ENCODE measurements around the gene CCDC187.
"Not testable (repeated sequence)": the region's sequence is repeated elsewhere in the genome, so short reads cannot be mapped to it uniquely, and the experiment has no call there.

CCDC187 gene

DNA sequence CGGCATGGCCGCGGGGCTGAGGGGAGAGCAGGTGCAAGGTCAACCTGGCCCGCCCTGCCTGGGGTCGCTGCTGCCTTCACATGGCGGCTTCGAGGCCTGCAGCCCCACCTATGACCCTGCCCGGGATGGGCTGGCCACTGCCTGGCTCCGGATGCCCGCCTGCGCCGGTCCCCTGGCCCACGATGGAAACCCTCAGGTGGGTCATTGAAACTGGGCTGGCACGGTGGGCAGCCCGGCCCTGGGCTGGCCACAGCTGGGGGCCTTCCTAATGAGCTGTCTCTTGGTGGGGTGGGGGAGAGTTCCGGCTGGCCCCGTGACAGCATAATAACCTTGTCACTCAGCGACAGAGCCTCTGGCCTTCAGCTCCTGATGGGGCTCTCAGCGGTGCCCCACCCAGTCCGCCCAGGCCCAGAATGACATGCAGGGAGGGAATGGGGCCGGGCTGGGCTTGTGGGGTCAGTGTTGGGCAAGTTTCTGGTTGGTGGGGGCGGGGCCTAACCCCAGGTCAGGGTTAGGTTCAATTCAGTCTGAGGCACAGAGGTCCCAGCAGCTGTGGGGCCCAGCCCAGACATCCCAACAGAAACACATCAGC lies at the start of gene CCDC187:
TSS of gene CCDC187 (minus strand) at position 270 of the 592 bp plus-strand sequence. CDS start at position 6, 264 bp downstream.
- DNase-seq: no peak

DNA sequence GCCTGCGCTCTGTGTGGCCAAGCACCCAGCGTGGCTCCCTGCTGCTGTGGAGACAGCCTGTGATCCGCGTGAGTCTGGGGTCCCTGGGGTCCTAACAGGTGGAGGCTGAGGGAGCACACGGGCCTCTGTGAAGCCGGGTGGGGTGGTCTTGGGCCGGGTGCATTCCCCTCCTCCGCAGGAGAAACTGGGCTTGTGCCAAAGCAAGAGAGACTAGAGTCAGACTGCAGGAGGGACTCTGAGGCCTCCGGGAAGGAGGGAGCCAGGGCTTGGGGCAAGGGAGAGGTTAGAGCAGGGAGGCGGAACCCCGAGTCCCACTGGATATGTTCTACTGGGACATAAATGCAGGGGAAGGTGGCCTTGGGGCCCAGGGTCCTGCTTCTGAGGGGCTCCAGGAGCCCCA lies 49.2 kb upstream of the CCDC187 start:
- DNase-seq: no peak

DNA sequence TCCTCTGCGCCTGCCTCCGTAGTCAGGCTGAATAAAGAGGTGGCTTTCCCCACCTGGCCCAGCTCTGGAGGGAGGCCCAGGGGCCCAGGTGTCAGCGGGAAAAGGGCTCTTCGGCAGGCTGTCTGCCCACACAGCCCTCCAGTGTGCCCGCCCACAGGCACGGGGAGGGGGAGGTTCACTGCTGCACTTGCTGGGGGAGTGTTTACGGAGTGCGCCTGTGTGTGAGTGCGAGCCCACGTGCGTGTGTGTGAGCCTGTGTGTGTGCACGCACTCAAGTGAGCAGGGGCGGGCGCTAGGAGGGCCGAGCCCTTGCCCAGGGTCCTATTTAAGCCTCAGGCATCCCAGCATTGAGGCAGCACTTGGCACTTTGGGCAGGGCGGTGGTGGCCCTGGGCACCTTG lies 48.8 kb upstream of the CCDC187 start:
- DNase-seq: no peak

DNA sequence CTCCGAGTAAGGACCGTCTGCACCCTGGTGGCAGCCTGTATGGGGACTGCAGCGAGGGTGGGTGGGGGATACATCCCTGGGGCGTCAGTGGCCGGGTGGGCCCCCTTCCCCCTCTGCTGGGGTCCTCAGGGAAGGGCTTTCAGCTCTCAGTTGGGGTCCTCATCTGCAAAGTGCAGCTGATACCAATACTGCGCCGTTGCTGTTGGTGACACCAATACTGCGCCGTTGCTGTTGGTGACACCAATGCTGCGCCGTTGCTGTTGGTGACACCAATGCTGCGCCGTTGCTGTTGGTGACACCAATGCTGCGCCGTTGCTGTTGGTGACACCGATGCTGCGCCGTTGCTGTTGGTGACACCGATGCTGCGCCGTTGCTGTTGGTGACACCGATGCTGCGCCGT lies 48.0 kb upstream of the CCDC187 start:
- DNase-seq: not testable (repeated sequence)

DNA sequence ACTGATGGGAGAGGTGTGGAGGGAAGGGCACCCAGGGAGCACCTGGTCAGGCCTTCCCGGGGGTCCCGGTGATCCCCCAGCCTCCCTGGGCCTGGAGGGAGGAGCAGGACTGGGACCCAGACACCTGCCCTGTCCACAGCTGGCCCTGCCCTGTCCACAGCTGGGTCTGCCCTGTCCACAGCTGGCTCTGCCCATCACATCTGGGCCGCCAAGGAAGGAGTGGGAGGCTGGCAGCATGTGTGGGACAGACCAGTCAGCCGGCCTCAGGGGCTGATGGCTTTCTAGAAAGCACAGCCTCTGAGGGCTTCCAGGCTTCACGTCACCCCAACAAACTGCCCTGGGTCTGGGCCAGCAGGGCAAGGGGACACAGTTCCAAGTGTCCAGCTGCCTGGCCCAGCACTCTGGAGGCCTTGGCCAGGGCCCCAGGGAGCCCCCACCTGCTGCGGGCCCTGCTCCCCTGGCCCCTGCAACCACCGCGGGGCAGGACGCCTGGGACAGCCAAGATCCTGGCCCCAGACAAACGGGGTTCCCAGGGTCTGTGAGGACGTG lies 47.4 kb upstream of the CCDC187 start:
- no peak for DNase-seq

DNA sequence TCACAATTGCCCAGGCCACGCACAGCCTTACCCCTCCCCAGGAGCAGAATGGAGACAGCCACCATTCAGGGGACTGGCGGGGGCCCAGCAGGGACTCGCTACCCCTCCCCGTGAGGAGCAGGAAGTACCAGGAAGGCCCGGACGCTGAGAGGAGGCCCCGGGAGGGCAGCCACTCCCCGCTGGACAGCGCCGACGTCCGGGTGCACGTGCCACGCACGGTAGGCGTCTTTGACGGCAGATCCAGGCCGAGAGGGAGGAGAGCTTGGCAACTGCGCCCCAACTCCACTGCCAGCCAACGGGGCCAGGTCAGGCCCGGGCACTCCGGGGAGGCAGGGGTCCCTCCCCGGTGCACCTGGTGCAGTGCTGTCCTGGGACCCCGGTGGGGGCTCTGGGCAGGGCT lies 45.7 kb upstream of the CCDC187 start:
- DNase-seq: no peak

DNA sequence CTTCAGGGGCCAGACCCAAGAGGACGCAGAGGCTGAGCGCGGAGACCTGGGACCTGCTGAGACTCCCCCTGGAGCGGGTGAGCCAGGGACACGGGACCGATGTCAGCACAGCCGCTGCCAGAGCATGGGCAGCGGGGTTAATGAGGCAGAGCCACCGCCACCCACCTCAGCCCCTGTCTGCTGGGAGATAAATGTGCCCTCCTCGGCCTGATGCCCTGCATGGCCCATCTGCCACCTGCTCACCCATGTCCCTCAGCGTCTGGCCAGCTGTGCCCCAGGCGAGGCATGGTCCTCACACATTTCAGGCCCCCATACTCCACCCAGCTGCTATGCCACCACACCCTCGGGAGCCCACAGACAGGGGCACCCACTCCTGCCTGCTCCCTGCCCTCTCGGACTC lies 44.8 kb upstream of the CCDC187 start:
- no peak for DNase-seq

DNA sequence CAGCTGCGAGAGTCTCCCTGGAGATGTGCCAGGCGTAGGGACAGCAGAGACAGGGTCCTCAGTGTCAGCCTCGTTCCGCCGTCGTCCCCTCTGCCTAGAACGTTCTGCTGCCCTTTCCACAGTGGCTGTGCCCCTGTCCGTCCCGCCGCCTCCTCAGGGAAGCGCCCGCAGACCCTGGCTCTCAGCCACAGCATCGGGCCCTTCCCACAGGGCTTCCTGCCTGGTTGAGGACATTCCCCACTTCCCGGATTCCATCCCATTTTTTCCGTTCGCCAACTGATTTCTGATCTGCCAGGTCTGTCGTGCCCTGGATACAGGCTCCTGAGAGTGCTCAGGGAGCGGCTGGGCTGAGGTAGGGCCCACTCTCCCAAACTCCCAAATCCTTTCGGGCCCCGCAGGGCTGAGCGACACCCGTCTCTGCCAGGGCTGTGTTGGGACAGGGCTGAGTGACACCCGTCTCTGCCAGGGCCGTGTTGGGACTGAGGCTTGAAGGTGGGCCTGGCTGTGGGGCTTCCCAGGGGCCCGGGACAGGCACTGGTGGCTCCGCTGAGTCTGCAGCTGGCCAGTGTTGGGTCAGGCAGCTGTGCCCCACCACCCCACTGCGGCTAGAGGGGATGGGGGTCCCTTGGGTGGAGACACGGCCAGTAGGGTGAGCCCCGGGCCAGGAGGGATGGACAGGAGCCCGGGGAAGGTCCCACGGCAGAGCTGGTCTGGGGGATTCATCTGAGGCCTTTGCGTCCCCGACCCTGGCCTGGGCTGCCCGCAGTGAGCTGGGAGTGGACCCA lies 43.8 kb upstream of the CCDC187 start:
- DNase-seq: no peak

DNA sequence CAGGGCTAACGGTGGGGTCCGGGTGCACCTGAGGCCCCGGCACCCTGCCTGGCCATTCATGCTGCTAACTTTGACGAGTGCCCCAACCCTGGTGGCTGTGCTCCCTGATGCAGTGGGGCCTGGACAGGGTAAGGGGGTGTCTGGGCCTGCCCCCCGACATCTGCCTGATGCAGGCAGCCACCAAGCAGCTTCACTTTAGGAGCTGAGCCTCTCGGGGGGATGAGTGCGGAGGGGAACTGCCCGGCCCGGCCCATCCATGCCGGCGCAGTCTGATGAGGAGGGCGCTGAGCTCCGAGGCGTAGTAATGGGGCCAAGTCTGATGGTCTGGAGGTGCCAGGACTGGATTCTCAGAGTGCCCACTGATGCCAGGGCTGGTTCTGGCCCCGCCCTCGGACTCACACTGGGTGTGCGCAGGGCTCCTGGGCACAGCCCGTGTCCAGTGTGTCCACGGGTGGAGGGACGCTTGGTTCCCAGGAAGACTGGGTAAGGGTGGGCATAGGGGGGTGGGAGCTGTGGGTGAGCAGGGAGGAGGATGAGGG lies 43.1 kb upstream of the CCDC187 start:
- no peak for DNase-seq

DNA sequence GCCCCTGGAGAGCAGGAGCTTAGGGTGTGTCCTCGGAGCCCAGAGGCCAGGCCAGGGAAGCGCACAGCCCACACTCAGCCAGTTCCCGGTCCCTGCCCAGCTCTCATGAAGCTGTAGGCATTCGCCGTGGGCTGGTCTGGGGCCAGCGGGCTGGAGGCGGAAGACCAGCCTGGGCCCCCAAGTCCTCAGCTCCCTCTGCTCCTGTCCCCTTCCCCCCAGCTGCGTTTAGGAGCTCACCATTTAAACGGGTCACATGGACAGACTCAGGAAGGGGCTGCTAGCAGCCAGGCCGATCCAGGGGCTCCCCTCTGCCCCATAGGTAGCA lies 42.2 kb upstream of the CCDC187 start:
- no peak for DNase-seq

DNA sequence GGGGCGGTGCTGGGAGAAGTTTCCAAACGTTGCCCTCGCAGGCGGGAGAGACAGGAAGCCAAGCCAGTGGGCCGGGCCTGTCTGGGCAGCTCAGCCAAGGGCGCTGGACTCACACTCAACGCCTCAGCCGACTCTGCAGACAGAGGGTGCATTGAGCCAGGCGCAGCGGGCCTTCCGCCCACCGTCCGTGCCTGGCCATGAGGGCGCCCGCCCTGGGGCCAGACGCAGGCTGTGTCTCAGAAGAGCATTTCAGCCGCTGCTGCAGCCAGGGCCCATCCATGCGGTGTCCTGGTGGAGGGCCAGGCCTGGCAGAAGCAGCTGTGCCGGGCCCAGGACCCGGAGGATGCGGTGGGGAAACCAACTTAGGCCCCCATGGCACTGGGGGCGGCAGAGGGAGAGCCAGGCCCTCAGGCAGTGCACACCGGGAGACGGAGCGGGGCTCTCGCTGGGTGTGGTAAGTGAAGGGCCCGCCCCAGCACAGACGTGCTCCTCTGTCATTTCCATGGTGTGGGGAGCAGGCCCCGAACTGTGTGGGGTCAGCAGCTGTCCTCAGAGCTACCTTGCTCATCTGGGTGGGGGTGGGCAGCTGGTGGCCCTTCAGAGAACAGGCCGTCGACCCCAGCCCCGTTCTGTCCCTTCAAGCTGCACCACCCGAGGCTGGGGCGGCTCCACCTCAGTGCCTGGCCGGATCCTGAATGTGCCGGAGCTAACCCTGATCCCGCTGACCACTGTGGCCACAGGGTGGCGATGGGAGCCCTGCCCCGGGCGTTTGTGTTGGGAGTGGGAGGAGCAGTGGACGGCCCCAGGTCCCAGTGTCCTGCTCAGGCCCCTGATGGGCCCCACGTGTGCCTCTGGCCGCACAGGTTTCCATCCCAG lies 41.6 kb upstream of the CCDC187 start:
- no peak for DNase-seq

DNA sequence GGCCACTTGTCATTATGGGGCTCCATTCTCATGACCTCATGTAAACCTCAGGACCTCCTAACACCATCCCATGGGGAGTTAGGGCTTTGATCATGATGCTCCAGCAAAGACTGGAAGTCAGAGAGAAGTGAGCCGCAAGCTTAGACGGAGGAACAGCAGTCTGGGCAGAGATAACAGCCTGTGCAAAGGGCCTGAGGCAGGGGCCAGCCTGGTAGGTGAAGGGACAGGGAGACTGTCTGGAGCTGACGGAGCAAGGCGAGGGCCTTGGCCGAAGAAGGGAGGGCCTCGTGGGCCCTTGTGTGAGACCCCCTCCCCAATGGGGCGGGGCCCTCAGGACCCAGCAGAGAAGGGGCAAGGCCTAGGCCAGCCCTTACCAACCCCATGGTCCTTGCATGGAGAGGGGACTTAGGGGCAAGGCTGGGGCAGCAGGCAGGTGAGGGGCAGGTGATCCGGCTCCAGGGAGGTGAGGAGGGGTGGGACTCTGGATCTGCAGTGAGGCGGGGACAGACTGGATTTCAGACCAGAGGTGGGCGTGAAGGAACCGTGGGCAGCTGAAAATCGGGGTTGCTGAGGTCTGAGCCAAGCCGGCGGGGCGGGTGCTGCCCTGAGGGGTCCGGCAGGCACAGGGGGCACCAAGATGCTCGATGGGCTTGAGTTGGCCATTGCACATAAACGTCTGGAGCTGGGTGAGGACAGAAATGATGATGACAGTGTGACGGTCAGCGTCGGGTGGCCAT lies 40.8 kb upstream of the CCDC187 start:
- DNase-seq: no peak

DNA sequence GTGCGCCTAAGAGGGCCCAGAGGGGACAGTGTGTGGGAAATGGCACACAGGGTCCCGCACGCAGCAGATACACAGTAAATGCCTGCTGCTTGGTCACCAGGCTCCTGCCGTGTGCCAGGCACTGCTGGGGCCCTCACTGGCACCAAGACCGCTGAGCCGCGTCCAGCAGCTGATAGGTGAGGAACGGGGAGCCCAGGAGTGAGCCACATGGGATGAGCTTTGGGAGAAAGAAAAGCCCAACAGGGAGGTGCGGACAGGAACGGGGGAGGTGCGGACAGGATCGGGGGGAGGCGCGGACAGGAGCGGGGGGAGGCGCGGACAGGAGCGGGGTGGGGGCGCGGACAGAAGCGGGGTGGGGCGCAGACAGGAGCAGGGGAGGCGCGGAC lies 40.0 kb upstream of the CCDC187 start:
- DNase-seq: no peak

DNA sequence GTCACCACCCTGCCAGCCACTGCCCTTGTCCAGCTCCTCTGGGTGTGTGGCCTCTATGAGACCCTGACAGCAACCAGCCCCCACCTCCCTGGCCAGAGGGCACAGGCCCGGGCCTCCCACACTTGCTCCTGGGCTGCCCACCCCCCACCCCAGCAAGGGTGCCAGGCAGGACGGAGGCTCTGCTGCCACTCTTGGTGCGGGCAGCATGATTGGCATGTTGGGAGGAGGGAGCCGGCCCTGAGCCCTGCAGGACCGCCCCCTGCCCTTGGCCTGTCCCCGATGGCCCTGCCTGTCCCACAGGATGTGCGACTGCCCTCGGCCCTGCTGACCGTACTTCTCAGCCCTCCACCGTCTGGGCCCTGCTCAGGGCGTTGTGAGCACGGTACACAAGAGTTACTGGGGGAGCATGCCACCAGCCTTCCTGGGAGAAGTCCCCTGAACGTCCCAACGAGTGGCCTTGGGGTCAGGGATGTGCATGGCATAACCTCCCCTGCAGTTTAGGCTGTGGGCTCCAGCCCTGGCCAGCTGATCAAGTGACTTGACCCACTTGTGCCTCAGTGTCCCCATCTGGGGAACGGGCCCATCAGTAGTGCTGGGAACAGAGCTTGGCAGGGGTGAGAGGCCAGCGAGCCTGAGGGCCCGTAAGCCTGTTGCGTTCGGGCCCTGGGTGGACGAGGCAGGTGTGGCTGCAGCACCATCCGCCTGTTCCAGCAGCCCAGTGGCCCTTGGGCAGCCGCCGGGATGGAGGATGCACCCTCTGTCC lies 39.4 kb upstream of the CCDC187 start:
- DNase-seq: no peak

DNA sequence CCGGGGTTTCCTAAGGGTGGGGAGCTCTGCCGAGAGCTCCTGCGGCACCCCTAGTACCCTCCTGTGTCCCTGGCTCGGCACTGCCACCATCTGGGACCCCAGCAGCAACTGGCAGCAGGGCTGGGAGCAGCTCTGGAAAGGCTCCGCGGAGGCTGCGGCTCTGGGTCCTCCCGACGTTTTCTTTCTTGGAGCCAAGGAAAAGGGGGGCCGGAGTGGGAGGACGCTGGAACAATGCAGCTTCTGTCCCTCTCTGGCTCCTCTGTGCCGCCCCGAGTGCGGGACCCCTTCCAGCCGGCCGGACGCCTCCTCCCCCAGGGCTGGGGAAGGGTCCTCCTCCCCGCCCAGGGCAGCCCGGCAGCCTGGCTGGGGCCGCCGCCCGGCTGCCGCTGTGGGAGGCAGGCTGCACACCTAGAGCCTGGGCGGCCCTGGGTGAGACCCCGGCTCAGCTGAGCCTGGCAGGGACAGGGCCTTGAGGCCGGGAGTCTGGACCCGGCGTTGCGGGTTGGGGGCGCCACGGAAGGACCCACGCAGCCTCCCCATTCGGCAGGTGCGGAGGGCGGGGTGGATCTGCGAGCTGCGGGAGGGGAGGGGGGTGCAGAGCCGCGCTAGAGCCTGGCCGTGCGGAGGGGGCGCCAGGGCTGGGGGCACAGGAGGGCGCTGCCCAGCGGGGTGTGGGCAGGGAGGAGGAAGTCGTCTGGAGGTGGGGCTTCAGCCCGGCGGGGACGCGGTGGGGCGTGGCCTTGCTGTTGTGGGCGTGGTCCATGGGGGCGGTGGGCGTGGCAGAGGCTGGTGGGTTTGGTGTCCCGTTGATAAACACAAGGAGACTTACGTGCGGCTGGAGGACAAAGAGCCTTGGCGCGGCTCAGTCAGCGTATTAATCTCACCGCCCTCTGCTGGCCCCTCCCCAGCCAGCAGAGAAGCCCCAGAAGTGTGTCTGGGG lies 38.6 kb upstream of the CCDC187 start:
- no peak for DNase-seq

DNA sequence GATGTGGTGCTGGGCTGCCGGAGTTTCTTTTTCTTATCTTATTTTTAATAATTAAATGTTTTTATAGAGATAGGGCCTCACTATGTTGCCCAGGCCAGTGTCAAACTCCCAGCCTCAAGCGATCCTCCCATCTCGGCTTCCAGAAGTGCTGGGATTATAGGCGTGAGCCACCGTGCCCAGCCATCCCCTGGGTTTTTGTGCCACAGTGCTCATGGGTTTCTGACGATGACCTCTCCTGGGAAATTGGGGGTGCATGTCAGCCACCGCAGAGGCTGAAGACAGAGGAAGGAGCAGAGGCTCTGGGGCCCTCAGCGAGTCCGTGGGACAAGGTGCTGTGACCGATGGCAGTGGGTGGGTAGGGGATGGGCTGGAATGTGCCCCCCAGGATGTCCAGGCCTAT lies 37.9 kb upstream of the CCDC187 start:
- DNase-seq: no peak

DNA sequence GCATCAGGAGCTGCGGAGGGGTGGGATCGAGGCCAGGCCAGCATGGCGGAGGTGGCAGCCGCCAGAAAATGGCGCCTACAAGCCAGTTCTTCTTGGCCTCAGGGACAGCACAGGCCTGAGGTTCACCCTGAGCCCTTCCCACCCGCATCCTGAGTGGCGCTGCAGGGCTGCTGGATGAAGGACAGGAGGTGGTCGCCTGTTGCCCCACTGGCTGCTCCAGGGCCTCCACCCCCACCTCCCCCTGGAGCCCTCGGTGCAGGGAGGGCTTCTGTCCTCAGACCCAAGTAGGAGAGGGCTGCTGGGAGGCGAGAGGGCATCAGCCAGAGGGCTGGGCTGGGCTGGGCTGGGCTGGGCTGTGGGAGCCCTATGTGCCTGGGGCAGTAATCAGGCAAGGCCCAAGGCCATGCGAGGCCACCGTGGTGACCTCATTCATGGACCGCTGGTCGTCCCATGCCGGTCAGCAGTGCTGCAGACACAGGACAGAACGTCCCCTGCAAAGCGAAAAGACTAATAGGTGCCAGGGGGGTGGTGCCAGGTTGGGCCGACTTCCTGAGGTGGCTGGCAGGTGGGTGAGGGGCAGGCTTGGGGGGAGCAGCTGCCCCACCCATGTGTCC lies 37.3 kb upstream of the CCDC187 start:
- DNase-seq: no peak

DNA sequence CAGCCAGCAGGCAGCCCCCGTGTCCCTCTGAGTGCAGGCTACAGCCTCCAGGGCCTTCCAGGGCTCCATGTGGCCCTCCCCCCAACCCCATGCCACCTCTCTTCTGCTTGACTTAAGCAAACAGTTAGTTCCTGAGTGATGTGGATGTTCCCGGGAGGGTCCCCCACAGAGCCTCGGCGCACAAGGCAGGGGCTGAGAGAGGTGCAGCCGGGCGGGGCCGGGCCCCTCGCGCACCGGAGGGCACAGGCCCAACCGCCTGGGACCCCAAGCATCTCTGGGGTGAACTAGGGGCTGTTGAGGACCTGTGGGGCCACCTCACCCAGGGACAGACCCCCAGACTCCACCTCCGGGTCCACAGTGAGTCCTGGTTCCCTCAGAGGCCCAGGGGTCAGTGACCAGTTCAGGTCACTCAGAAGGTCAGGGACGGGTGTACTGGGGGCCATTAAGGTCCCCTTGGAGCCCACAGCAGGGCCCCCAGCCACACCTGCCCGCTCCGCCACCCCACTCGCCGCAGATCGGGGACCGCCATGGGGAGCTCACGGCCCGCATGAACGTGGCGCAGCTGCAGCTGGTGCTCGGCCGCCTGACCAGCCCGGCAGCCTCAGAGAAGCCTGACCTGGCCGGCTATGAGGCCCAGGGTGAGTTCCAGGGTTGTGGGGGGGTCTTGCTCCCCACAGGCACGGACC lies 36.6 kb upstream of the CCDC187 start:
- DNase-seq: no peak

DNA sequence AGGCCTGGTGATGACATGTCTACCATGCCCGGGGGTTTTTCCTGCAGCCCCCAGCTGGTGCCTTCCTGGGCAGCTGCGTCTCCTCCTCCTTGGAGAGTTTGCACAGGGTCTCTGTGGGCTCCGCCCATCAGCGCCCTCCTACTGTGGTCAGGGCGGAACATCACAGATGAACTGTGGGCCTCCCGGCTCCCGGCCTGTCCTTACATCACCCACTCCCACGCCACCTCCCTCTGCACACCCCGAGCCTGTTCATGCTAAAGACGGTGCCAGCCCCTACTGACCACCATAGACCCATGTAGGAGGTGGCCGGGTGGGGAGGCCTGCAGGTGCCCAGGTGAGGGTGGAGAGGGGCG lies 36.0 kb upstream of the CCDC187 start:
- DNase-seq: no peak

Data from NCI-H146 (cell line).